Brain microvascular endothelial cell (primary cell): ENCODE results near the gene TMEM231.
A peak's percentile ranks its signal among the peaks of the same experiment; 100 is the strongest.
"Not testable (repeated sequence)": the region's sequence is repeated elsewhere in the genome, so short reads cannot be mapped to it uniquely, and the experiment has no call there.

Source experiments
- DNase-seq: peaks from one replicate; pipeline ENCODE4 v3.0.0-alpha.2; 2020
- H3K27ac ChIP-seq: fragments of 250-450 bp; sonication (Bioruptor Pico); 2 replicates; pipeline ENCODE4 v1.5.1; 2020; ENCODE audit warnings: mild to moderate bottlenecking, moderate library complexity
- H3K27me3 ChIP-seq: fragments of 250-450 bp; sonication (Bioruptor Pico); replicated peaks from 2 replicates; pipeline ENCODE4 v1.5.1; 2020; ENCODE audit warnings: mild to moderate bottlenecking
- H3K36me3 ChIP-seq: fragments of 250-450 bp; sonication (Bioruptor Pico); replicated peaks from 2 replicates; pipeline ENCODE4 v1.5.1; 2020; ENCODE audit warnings: mild to moderate bottlenecking
- H3K4me3 ChIP-seq: 2 replicates; pipeline ENCODE4 v1.5.1; 2011; ENCODE audit warnings: low read depth, mild to moderate bottlenecking, control low read depth, low read length, moderate library complexity
- in situ Hi-C: cut with HindIII; loops from 2 replicates; pipeline ENCODE4 v1.10.0; 2017; ENCODE audit warnings: low sequenced_read_pairs, low pct_ligation_motif_present
- TF ChIP-seq, protein P1 (sequence below): IDR thresholded peaks from 2 replicates; pipeline ENCODE4 v1.5.1; 2011; ENCODE audit warnings: low read depth, mild to moderate bottlenecking, moderate library complexity, low read length, control low read depth, inconsistent platforms; ENCODE audit errors: missing control alignments

TMEM231 gene

DNA sequence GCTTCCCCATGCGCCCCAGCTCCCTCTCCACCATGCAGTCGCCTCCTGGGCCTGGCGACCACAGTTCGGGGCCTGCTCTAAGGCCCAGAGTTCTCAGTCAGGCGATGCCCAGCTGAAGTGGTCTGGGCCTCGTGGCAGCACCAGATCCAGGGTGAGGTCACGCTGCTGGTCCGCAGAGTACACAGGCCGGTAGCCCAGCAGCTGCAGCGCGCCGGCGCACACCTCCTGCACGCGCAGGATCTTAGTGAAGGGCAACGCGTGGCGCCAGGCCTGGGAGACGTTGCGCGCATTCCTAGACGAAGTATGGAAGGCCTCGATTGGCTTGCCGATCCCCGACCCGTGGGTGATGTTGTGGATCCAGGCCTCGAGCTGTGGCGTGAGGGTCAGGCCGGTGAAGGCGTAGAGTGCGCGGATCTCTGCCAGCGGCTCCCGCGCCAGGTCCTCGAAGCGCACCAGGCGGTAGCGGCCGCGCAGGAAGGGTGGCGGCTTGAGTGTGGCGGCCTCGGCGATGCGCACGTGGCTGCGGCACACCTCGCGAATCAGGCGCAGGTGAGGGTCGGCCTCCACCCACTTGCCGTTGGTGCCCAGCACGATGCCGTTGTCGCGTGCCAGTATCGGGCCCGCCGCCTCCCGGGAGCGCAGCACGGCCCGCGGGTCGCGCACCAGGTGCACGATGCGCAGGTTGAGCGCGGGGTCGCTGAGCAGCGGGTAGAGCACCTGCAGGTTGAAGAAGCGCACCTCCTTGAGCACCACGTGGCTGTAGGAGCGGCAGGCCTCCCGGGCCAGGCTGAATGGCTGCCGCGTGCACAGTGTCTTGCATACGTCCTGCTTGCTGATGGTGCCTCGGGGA, 26.8 kb downstream of the TMEM231 start:
- Histone ChIP-seq H3K36me3 (no peaks in the 10 kb centered on the region), H3K27ac (no peak overlapping the region), H3K4me3 (no peak overlapping the region), H3K27me3 (no peaks in the 10 kb centered on the region)
- DNase-seq = no peak
- TF ChIP-seq, protein P1, sequence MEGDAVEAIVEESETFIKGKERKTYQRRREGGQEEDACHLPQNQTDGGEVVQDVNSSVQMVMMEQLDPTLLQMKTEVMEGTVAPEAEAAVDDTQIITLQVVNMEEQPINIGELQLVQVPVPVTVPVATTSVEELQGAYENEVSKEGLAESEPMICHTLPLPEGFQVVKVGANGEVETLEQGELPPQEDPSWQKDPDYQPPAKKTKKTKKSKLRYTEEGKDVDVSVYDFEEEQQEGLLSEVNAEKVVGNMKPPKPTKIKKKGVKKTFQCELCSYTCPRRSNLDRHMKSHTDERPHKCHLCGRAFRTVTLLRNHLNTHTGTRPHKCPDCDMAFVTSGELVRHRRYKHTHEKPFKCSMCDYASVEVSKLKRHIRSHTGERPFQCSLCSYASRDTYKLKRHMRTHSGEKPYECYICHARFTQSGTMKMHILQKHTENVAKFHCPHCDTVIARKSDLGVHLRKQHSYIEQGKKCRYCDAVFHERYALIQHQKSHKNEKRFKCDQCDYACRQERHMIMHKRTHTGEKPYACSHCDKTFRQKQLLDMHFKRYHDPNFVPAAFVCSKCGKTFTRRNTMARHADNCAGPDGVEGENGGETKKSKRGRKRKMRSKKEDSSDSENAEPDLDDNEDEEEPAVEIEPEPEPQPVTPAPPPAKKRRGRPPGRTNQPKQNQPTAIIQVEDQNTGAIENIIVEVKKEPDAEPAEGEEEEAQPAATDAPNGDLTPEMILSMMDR = no peak
- in situ Hi-C loops = no loop called here

- TF ChIP-seq, protein P1 = no peak
- Histone ChIP-seq H3K4me3 (no peak overlapping the region), H3K36me3 (no peaks in the 10 kb centered on the region), H3K27ac (no peak overlapping the region), H3K27me3 (no peaks in the 10 kb centered on the region)
- in situ Hi-C loops = no loop called here
- no peak for DNase-seq
Observed at GRCh38 chr16:75527825-75528299, 28.2 kb downstream of the TMEM231 start.

GRCh38 chr16:75526032-75526790, 29.8 kb downstream of the TMEM231 start:
- Histone ChIP-seq H3K27me3 (no peaks in the 10 kb centered on the region), H3K36me3 (no peaks in the 10 kb centered on the region), H3K4me3 (no peak overlapping the region), H3K27ac (no peak overlapping the region)
- DNase-seq = no peak
- in situ Hi-C loops = no loop called here
- TF ChIP-seq, protein P1 = no peak

DNA sequence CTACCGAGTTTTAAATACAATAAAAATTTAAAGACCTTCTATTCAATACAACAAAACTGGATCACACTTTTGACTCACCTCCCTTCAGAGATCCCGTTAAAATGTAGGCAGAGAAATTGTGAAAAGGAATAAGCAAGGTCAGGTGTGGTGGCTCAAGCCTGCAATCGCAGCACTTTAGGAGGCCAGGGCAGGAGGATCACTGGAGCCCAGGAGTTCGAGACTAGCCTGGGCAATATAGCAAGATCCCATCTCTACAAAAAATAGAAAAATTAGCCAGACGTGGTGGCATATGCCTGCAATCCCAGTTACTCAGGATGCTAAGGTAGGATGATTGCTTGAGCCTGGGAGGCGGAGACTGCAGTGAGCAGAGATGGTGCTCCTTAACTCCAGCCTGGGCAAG, 36.9 kb downstream of the TMEM231 start:
- Histone ChIP-seq H3K27me3 (no peaks in the 10 kb centered on the region), H3K4me3 (no peak overlapping the region), H3K36me3 (no peaks in the 10 kb centered on the region), H3K27ac (no peak overlapping the region)
- TF ChIP-seq, protein P1 = no peak
- in situ Hi-C loops = no loop called here
- no peak for DNase-seq

GRCh38 chr16:75516189-75516966, 39.7 kb downstream of the TMEM231 start:
- in situ Hi-C loops, DNase-seq, H3K36me3 ChIP-seq, H3K27me3 ChIP-seq: not testable (repeated sequence)
- Histone ChIP-seq H3K27ac (peak overlapping the region; percentile 80), H3K4me3 (peak overlapping the region; percentile 84)
